PFSK-1 (cell line): ENCODE measurements around the gene CDC42BPB.

Source experiments
- FOXP2 ChIP-seq: optimal IDR thresholded peaks from 2 replicates; pipeline ENCODE3; 2011; ENCODE audit warnings: borderline replicate concordance, control low read depth, inconsistent platforms; ENCODE audit not compliant: insufficient read depth; ENCODE audit errors: extremely low read length, extremely low read depth
- POLR2AphosphoS5 ChIP-seq: IDR thresholded peaks from 2 replicates; pipeline ENCODE4 v1.6.1; 2012; ENCODE audit warnings: low read depth, mild to moderate bottlenecking, control low read depth, low read length, moderate library complexity
- REST ChIP-seq, 2 experiments: IDR thresholded peaks; 2 replicates each; pipeline versions ENCODE4 v1.6.1 to v1.8.0; 2011 to 2012; ENCODE audit warnings: low read depth in 2 of 2, low read length in 2 of 2, control low read depth in 1 of 2, inconsistent platforms in 1 of 2, mild to moderate bottlenecking in 1 of 2, moderate library complexity in 1 of 2; ENCODE audit not compliant: insufficient read depth in 1 of 2
- SIN3A ChIP-seq: IDR thresholded peaks from 2 replicates; pipeline ENCODE4 v1.6.1; 2012; ENCODE audit warnings: mild to moderate bottlenecking, low read length, moderate library complexity, borderline replicate concordance; ENCODE audit not compliant: insufficient read depth
- TAF1 ChIP-seq: IDR thresholded peaks from 2 replicates; pipeline ENCODE4 v1.6.1; 2012; ENCODE audit warnings: low read length, control low read depth, borderline replicate concordance; ENCODE audit not compliant: insufficient read depth

The CDC42BPB gene

GRCh38 chr14:102999227-102999895 lies 58.0 kb downstream of the CDC42BPB start:
- TF ChIP-seq TAF1 (no peak), REST (IDR thresholded peaks at IDR 0.05; ENCODE audit: insufficient read depth in 1 of 2, low read depth in 2 of 2, low read length in 2 of 2) (no peak), SIN3A (no peak), FOXP2 (no peak), POLR2AphosphoS5 (no peak)

GRCh38 chr14:102998393-102998792 lies 59.0 kb downstream of the CDC42BPB start:
- TF ChIP-seq FOXP2 (no peak), SIN3A (no peak), POLR2AphosphoS5 (no peak), TAF1 (no peak)

GRCh38 chr14:102996941-102997340 lies 60.4 kb downstream of the CDC42BPB start:
- TF ChIP-seq REST (IDR thresholded peaks at IDR 0.05; ENCODE audit: insufficient read depth in 1 of 2, low read depth in 2 of 2, low read length in 2 of 2) (no peak), TAF1 (no peak), FOXP2 (no peak), POLR2AphosphoS5 (no peak), SIN3A (no peak)

GRCh38 chr14:102994689-102995088 lies 62.7 kb downstream of the CDC42BPB start:
- no peak for TF ChIP-seq REST (IDR thresholded peaks at IDR 0.05; ENCODE audit: insufficient read depth in 1 of 2, low read depth in 2 of 2, low read length in 2 of 2)
- no peak for TF ChIP-seq POLR2AphosphoS5

- no peak for TF ChIP-seq TAF1
- TF ChIP-seq POLR2AphosphoS5, result no peak
- no peak for TF ChIP-seq REST (IDR thresholded peaks at IDR 0.05; ENCODE audit: insufficient read depth in 1 of 2, low read depth in 2 of 2, low read length in 2 of 2)
- TF ChIP-seq FOXP2, result no peak
- TF ChIP-seq SIN3A, result no peak
Measured at GRCh38 chr14:102993523-102993922, 63.8 kb downstream of the CDC42BPB start.
